CD4-positive, alpha-beta T cell treated with Interleukin-17A for 1 hour (primary cell): Measurements from ENCODE around the gene TRNAU1AP.
"Not testable (repeated sequence)": the region's sequence is repeated elsewhere in the genome, so short reads cannot be mapped to it uniquely, and the experiment has no call there.

Experiments used
- DNase-seq: peaks from one replicate; pipeline ENCODE4 v3.0.0-alpha.2; 2020

The TRNAU1AP gene

GRCh38 chr1:28578696-28579218 is 25.9 kb downstream of the TRNAU1AP start:
- no peak for DNase-seq

- DNase-seq: no peak
Measured at GRCh38 chr1:28579401-28579800, 26.5 kb downstream of the TRNAU1AP start.

- DNase-seq: peak; percentile 71
Measured at GRCh38 chr1:28580722-28581530, 28.0 kb downstream of the TRNAU1AP start.

- peak; percentile 95 for DNase-seq
Measured at GRCh38 chr1:28581531-28582247, 28.8 kb downstream of the TRNAU1AP start.

GRCh38 chr1:28582248-28582615 is 29.3 kb downstream of the TRNAU1AP start:
- DNase-seq: no peak

- not testable (repeated sequence) for DNase-seq
Measured at GRCh38 chr1:28586585-28587391, 33.9 kb downstream of the TRNAU1AP start.

- DNase-seq: peak; percentile 19
Measured at GRCh38 chr1:28591708-28592320, 38.9 kb downstream of the TRNAU1AP start, which contains the start of gene RAB42. RAB42 (plus strand) TSS chr1:28592265; CDS start chr1:28592512, 247 bp downstream.

- no peak for DNase-seq
Measured at GRCh38 chr1:28592321-28593071, 39.6 kb downstream of the TRNAU1AP start.

GRCh38 chr1:28593988-28594356 is 41.1 kb downstream of the TRNAU1AP start:
- DNase-seq: not testable (repeated sequence)

GRCh38 chr1:28594686-28595411 is 42.0 kb downstream of the TRNAU1AP start:
- not testable (repeated sequence) for DNase-seq

- DNase-seq: no peak
Measured at GRCh38 chr1:28595412-28596191, 42.7 kb downstream of the TRNAU1AP start.

GRCh38 chr1:28596276-28596675 is 43.4 kb downstream of the TRNAU1AP start:
- not testable (repeated sequence) for DNase-seq

- no peak for DNase-seq
Measured at GRCh38 chr1:28601696-28602095, 48.8 kb downstream of the TRNAU1AP start.

- peak; percentile 44 for DNase-seq
Measured at GRCh38 chr1:28602536-28603439, 49.9 kb downstream of the TRNAU1AP start.

GRCh38 chr1:28604411-28604810 is 51.5 kb downstream of the TRNAU1AP start:
- no peak for DNase-seq

- DNase-seq: no peak
Measured at GRCh38 chr1:28604962-28605361, 52.1 kb downstream of the TRNAU1AP start.

- no peak for DNase-seq
Measured at GRCh38 chr1:28606771-28607170, 53.9 kb downstream of the TRNAU1AP start.

- DNase-seq: no peak
Measured at GRCh38 chr1:28613175-28613574, 60.3 kb downstream of the TRNAU1AP start.
